KG1 (cell line): ENCODE measurements around the gene SNRNP200.
"Not testable (repeated sequence)": the region's sequence is repeated elsewhere in the genome, so short reads cannot be mapped to it uniquely, and the experiment has no call there.

Source experiments
- DNase-seq: peaks from one replicate; lab custom pipeline; 2025; lab: John Stamatoyannopoulos, UW

Gene SNRNP200

GRCh38 chr2:96325041-96325883, 19.9 kb upstream of the SNRNP200 start, which contains the start of gene ITPRIPL1:
Gene ITPRIPL1 (plus strand): TSS chr2:96325317. CDS start chr2:96325840, 523 bp downstream.
- no peak for DNase-seq

DNA sequence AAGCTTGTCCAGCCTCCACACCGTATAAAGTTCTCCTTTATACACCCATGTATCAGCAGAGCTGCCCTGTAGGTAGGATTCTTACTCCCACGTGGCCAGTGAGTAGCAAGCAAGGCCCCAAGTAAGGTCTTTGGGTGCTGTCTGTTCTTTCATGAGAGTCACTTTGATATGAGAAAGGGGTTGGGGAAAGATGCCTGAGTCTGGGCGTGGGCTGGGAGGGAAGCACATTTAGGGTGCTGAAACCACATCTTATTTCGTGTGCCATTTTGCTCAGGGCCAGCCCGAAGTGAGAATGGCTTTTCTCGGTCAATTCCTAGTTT, 19.3 kb upstream of the SNRNP200 start:
- DNase-seq = no peak

DNA sequence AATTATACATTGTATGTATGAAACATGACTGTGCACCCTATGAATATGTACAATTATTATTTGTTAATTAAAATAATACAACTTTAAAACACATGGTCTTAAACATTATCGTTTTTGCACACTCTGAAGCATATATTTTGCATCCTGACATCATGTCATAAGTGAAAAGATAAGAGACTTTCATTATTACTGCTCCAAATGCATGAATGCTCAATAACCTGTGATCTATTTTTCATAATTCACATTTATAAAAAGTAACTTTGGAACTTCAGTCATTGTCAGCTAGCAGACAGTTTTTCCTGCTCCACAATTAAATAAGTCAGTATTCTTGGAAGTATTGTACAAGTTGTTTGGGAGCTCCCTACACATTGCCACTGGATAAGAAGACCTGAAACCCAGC, 18.5 kb upstream of the SNRNP200 start:
- DNase-seq = no peak

DNA sequence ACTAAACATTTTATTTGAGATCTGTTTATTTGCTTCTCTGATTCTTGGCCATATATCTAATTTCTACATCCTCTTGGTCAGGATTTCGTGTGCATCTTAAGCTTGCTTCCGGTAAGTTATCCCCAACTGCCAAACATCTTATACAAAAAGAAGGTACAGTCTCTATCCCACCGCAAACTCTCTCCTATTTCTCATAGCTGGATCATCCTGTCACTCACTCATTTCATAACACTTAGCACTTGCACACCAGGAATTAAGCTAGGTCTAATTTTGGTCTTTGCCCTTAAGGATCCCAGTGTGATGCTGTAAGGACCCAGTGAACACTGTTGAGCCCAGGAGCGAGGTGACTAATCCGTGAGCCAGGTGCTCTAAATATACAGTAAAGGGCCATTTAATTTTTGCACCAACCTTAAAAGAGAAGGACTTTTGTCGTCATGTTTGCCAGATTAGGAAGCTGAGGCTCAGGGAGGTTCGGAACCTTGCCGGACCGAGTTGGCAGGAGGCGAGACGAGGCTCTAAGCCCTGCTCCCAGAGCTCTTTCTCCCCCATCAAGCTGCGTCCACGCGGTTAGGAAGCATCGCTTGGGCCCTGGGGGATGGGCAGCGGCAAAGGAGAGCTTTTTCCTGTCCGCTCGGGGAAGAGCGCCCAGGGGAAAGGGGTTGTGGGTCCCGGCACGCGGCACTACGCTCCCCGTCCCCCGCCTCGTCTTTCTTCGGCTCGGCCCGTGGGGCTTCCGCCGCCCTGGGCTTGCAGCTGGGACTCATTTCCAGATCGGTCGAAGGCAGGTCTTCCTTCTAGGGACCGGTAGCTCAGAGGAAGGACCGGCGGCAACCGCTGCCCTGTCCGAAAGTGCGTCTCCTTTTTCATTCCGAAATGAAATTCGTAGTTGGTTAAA, 15.6 kb upstream of the SNRNP200 start:
- DNase-seq = peak; percentile 41

- DNase-seq = no peak
These were observed 15.0 kb upstream of the SNRNP200 start for GRCh38 chr2:96320326-96320725.

DNA sequence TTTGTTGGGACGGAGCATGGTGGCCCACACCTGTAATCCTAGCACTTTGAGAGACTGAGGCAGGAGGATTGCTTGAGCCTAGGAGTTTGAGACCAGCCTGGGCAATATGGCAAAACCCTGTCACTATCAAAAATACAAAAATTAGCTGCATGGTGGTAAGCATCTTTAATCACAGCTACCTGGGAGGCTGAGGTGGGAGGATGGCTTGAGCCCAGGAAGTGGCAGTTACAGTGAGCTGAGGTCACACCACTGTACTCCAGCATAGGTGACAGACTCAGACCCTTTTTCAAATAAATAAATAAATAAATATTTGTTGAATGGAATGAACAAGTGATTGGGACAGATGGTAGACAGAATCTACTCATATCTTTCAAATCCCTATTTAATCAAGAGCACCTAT, 14.1 kb upstream of the SNRNP200 start:
- no peak for DNase-seq

GRCh38 chr2:96318723-96319122, 13.4 kb upstream of the SNRNP200 start:
- DNase-seq = no peak

GRCh38 chr2:96317584-96317997, 12.2 kb upstream of the SNRNP200 start:
- DNase-seq = no peak

DNA sequence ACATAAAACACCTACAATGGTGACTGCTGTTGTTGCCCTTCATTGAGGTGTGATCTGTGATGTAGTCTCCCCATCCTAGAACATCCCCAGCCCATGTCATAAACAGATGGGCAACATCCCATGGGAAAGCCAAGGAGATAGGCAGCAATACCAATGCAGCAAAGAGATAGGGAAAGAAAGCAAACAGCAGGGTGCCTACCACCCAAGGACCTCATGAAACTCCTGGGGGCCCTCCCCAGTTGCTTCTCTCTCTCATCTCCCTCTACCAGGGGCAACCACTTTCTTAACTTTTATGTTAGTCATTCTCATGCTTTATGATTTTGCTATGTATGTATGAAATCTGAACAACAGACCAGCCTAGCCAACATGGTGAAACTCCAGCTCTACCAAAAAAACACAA, 11.7 kb upstream of the SNRNP200 start:
- no peak for DNase-seq

DNA sequence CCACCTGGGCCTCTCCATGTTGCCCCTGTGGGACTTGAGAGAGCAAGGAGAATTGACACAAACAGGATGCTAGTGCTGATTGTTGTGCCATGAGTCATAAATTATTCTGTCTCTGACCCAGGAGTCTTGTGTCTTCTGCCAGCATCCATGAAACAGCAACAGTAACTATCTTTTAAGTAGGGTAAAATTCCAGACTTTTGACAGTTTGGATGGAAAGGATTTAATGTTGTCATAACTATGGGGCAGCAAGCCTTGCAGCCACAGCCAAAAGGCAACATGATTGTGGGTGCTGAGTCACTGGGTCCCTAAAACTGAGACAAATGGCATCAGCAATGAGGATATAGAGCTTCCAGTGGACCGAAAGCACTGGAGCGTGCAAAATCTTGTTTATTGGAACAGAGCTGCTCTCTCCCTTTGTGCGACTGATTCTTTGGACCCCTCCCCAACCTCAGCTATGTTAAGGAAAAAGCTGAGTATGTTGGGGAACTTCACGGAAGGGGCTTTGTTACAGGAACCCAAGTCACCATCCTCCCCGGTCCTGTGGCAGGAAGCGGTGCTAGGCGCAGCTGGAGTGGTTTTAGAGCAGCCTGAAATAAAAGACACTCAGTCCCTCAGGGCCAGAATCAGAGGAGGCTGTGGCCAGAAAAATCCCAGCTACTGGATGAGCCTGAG, 10.2 kb upstream of the SNRNP200 start:
- DNase-seq = no peak

- no peak for DNase-seq
These were observed 9.7 kb upstream of the SNRNP200 start for GRCh38 chr2:96315005-96315399.

- DNase-seq = no peak
These were observed 2.9 kb upstream of the SNRNP200 start for GRCh38 chr2:96308248-96308647.

DNA sequence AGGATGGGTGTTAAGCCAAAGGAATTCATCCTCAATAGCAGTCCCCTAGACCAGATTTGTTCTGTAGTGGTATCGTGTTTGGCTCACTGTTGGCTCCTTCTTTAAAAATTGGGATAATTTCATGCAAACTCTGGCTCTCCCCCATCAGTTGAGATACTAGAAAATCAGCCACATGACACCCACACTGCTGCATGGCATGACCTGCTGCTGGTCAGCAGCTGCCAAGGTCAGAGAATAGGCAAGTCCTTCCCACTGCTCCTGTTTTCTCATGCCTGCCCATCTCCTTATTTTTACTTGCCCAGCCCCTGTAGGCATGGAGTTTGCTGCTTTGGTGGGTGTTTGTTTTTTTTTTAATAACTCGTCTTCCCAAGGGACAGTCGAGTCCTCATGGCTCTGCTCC, 1.0 kb upstream of the SNRNP200 start:
- no peak for DNase-seq

- no peak for DNase-seq
These were observed 598 bp upstream of the SNRNP200 start for GRCh38 chr2:96305979-96306308.

DNA sequence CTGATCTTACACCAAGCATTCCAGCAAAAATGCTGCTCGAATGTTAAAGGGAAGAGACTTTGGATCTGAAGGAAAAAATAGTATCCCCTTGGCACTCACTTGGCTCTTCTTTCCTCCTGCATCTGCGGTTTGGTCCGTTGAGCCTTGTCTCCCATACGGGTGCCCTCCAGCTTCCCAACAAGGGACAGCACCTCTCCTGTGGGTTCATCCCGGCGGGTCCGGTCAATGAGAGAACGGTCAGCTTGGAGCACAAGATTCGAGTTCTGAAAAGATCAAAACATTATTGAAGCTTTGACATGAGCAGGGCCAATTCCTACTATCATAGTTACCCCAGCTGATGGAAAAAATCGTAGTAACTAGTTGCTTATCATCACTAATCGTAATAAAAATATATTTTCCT, 740 bp downstream of the SNRNP200 start:
- no peak for DNase-seq

GRCh38 chr2:96301865-96302264, 3.5 kb downstream of the SNRNP200 start:
- no peak for DNase-seq

DNA sequence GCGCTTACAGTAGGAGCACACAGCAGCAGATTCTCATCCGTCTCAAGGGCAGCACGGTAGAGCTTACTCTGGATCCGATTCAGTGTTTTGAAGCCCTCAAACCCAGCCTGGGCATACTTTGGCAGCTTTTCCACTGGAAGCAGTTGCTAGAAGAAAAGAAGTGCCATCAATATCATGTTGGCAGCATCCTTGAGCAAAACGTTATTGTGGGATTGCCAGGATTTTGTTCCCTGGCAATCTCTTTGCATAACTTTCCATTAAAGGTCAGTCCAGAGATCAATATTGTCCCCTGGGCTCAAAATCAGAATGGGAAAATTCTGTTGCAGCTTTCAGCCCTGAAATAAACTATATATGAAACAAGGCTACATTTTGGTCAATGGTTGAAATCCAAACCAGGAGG, 8.4 kb downstream of the SNRNP200 start:
- no peak for DNase-seq

DNA sequence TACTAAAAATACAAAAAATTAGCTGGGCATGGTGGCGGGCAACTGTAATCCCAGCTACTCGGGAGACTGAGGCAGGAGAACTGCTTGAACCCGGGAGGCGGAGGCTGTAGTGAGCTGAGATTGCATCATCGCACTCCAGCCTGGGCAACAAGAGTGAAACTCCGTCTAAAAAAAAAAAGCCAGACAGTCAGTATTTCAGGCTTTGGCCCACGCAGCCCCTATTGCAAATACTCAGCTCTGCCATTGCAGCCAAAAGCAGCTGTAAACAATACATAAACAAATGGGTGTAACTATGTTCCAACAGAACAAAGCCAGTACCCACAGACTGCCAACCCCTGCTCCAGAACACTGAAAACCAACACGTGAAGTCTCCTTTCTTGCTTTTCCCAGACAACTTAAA, 11.1 kb downstream of the SNRNP200 start:
- not testable (repeated sequence) for DNase-seq

GRCh38 chr2:96291751-96292150, 13.6 kb downstream of the SNRNP200 start:
- no peak for DNase-seq

DNA sequence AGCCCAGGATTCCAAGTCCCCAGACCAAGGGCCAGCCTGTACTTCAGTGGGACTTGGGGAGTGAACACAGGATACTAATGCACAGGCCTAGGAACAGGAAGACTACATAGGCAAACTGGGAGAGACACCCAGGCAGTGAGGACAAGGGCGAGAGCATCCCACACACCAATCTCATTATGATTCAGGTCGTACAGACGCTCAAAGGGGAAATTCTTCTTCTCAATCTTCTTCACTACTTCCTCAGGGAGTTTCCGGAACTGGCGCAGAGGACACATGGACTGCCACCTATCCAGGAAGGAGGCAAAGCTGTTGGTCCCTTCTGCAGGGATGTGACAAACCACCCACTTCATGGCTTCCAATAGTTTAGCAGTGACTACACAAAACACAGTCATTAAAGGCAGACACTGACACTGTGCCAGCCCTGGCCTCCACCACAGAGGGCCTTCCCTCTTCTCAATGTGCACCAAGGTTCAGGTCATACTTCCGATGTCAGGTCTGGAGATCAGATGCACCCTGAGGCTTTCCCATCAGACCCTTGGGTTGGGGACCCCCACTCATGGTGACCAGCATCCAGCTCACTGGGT, 18.0 kb downstream of the SNRNP200 start:
- no peak for DNase-seq

DNA sequence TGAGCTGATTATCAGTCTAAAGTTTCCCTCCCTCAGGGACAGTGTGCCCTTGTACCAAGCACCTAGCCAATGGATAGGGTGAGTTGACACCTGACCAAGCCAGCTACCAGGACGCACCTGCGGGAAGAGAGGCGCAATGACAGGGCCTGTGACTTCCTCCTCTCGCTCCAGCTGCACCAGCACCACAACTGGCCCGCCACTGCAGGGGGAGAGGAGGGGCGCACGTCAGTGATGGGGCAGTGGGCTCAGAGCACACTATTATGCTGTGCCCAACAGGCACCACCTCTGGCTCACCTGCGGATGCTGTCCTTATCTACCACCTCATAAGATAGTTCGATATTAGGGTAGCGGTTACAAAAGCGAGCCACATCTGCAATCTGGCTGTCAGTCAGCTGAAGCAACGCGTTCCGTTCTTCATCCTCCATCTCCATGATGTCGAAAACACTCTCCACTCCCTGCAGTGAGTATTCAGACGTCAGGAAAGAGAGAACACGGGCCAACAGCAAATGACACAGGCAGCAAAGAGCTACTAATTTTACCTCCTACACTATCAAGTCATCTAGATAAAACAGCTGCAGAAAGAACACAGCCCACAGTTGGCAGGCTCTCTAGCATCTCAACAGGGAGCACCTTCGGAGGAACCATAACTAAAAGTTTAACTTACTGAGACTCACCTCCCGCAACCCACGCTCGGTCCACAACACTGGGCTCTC, 28.4 kb downstream of the SNRNP200 start:
- DNase-seq = no peak
